Epithelial cell of esophagus (primary cell): ENCODE data around the gene SESN1.
A peak's percentile ranks its signal among the peaks of the same experiment; 100 is the strongest.

Experiments used
- DNase-seq: peaks from one replicate; pipeline ENCODE4 v3.0.0; 2010; ENCODE audit warnings: low read depth
- H3K4me3 ChIP-seq: 2 replicates; pipeline ENCODE4 v1.5.1; 2011; ENCODE audit warnings: mild to moderate bottlenecking, low read length, control low read depth
- CTCF ChIP-seq: IDR thresholded peaks from 2 replicates; pipeline ENCODE4 v1.5.1; 2011; ENCODE audit warnings: low read depth, mild to moderate bottlenecking, low read length, control low read depth, inconsistent platforms; ENCODE audit not compliant: insufficient read depth; ENCODE audit errors: missing control alignments

The SESN1 gene

GRCh38 chr6:109082188-109082577 is 12.5 kb downstream of the SESN1 start:
- DNase-seq: peak; percentile 73
- no peak overlapping the region for H3K4me3 ChIP-seq
- TF ChIP-seq CTCF: peak; percentile 19

GRCh38 chr6:109081516-109082187 is 13.0 kb downstream of the SESN1 start:
- DNase-seq: no peak
- no peak overlapping the region for H3K4me3 ChIP-seq
- TF ChIP-seq CTCF: no peak

GRCh38 chr6:109081026-109081425 is 13.6 kb downstream of the SESN1 start:
- DNase-seq: peak; percentile 19
- no peak overlapping the region for H3K4me3 ChIP-seq
- no peak for TF ChIP-seq CTCF

GRCh38 chr6:109079981-109080380 is 14.7 kb downstream of the SESN1 start:
- H3K4me3 ChIP-seq: no peak overlapping the region
- no peak for DNase-seq

GRCh38 chr6:109076377-109076776 is 18.3 kb downstream of the SESN1 start:
- TF ChIP-seq CTCF: no peak
- no peak overlapping the region for H3K4me3 ChIP-seq
- peak; percentile 19 for DNase-seq

More at GRCh38 chr6:109079981-109080380, 14.7 kb downstream of the SESN1 start:
- no peak for TF ChIP-seq CTCF

- no peak for TF ChIP-seq CTCF
- DNase-seq: no peak
- H3K4me3 ChIP-seq: no peak overlapping the region
Observed at GRCh38 chr6:109075934-109076333, 18.7 kb downstream of the SESN1 start.

GRCh38 chr6:109074133-109074415 is 20.6 kb downstream of the SESN1 start:
- no peak overlapping the region for H3K4me3 ChIP-seq
- no peak for TF ChIP-seq CTCF
- DNase-seq: no peak
